HG02981 (cell line): Measurements from ENCODE around the gene DOCK1.

Experiments used
- ATAC-seq: cut with Tn5 transposase; IDR thresholded peaks from one replicate; pipeline ENCODE4 v1.9.1; 2021; ENCODE audit warnings: mild to moderate bottlenecking, moderate library complexity; ENCODE audit not compliant: unreplicated experiment

DOCK1 gene

GRCh38 chr10:127372361-127372760 is 467.1 kb downstream of the DOCK1 start:
- no peak for ATAC-seq

GRCh38 chr10:127374074-127374680 is 468.9 kb downstream of the DOCK1 start:
- no peak for ATAC-seq

- ATAC-seq: no peak
Measured at GRCh38 chr10:127374901-127375300, 469.7 kb downstream of the DOCK1 start.

- ATAC-seq: no peak
Measured at GRCh38 chr10:127375461-127375860, 470.2 kb downstream of the DOCK1 start.

GRCh38 chr10:127376071-127376470 is 470.8 kb downstream of the DOCK1 start:
- ATAC-seq: no peak

GRCh38 chr10:127378628-127379027 is 473.4 kb downstream of the DOCK1 start:
- no peak for ATAC-seq

GRCh38 chr10:127384532-127384931 is 479.3 kb downstream of the DOCK1 start:
- no peak for ATAC-seq

- ATAC-seq: no peak
Measured at GRCh38 chr10:127385066-127385465, 479.8 kb downstream of the DOCK1 start.

GRCh38 chr10:127386606-127387327 is 481.5 kb downstream of the DOCK1 start:
- no peak for ATAC-seq

GRCh38 chr10:127391875-127392274 is 486.6 kb downstream of the DOCK1 start:
- ATAC-seq: no peak

- ATAC-seq: no peak
Measured at GRCh38 chr10:127392351-127393235, 487.4 kb downstream of the DOCK1 start.

GRCh38 chr10:127398140-127398970 is 493.1 kb downstream of the DOCK1 start:
- ATAC-seq: no peak

GRCh38 chr10:127398971-127399365 is 493.7 kb downstream of the DOCK1 start:
- no peak for ATAC-seq

- no peak for ATAC-seq
Measured at GRCh38 chr10:127399668-127400067, 494.4 kb downstream of the DOCK1 start.

- no peak for ATAC-seq
Measured at GRCh38 chr10:127400216-127400615, 495.0 kb downstream of the DOCK1 start.

GRCh38 chr10:127402596-127403409 is 497.6 kb downstream of the DOCK1 start:
- ATAC-seq: no peak

- no peak for ATAC-seq
Measured at GRCh38 chr10:127405221-127405620, 500.0 kb downstream of the DOCK1 start.

GRCh38 chr10:127406018-127406550 is 500.9 kb downstream of the DOCK1 start:
- no peak for ATAC-seq

GRCh38 chr10:127407551-127407950 is 502.3 kb downstream of the DOCK1 start:
- ATAC-seq: no peak
